MG63 (cell line): ENCODE results near the gene AARSD1. TPM values are rescaled to one million over a fixed set of nuclear protein-coding genes. Genes with fewer than 3 reads are reported as not detected.

Source experiments
- DNase-seq: peaks from one replicate; pipeline ENCODE4 v3.0.0-alpha.2; 2020
- H3K27me3 ChIP-seq: fragments of 250-450 bp; sonication (Bioruptor Pico); 2 replicates; pipeline ENCODE4 v1.5.1; 2020; ENCODE audit warnings: mild to moderate bottlenecking, moderate library complexity
- H3K36me3 ChIP-seq: fragments of 250-450 bp; sonication (Bioruptor Pico); 2 replicates; pipeline ENCODE4 v1.5.1; 2020; ENCODE audit warnings: mild to moderate bottlenecking, moderate library complexity
- H3K4me3 ChIP-seq: fragments of 250-450 bp; sonication (Bioruptor Pico); 2 replicates; pipeline ENCODE4 v1.5.1; 2020; ENCODE audit warnings: mild to moderate bottlenecking, moderate library complexity
- H3K9me3 ChIP-seq: fragments of 250-450 bp; sonication (Bioruptor Pico); 2 replicates; pipeline ENCODE4 v1.5.1; 2020; ENCODE audit warnings: mild to moderate bottlenecking, moderate library complexity
- total RNA-seq: library from RNA; depleted of rRNA; stranded (reverse); fragments of >200 nt; shearing (Covaris generic); gene quantifications from 2 replicates; pipeline ENCODE4 v1.2.3, GENCODE V29; 2014; ENCODE audit warnings: low replicate concordance; rRNA removed

AARSD1 gene
- total RNA-seq, 1 experiment from 2014 or later: 41.7 TPM

- no peak for DNase-seq
Measured at GRCh38 chr17:42913981-42914617, 50.2 kb downstream of the AARSD1 start.

GRCh38 chr17:42913522-42913921, 50.7 kb downstream of the AARSD1 start:
- no peaks in the 10 kb centered on the region for H3K36me3 ChIP-seq
- DNase-seq: no peak
- H3K9me3 ChIP-seq: no peaks in the 10 kb centered on the region
- H3K27me3 ChIP-seq: peaks cover 2% of the 10 kb centered on the region; the same call in 1 of the 2 replicates
- H3K4me3 ChIP-seq: no peak overlapping the region

More at GRCh38 chr17:42913981-42914617, 50.2 kb downstream of the AARSD1 start:
- Histone ChIP-seq H3K9me3 (no peaks in the 10 kb centered on the region), H3K4me3 (no peak overlapping the region), H3K27me3 (peaks cover 2% of the 10 kb centered on the region; the same call in 1 of the 2 replicates), H3K36me3 (no peaks in the 10 kb centered on the region)

- no peaks in the 10 kb centered on the region for H3K9me3 ChIP-seq
- no peaks in the 10 kb centered on the region for H3K36me3 ChIP-seq
- peaks cover 2% of the 10 kb centered on the region; the same call in 1 of the 2 replicates for H3K27me3 ChIP-seq
- no peak overlapping the region for H3K4me3 ChIP-seq
- DNase-seq: no peak
Measured at GRCh38 chr17:42908872-42909700, 55.2 kb downstream of the AARSD1 start.

- Histone ChIP-seq H3K9me3 (no peaks in the 10 kb centered on the region), H3K27me3 (peaks cover 2% of the 10 kb centered on the region; the same call in 1 of the 2 replicates), H3K4me3 (no peak overlapping the region), H3K36me3 (no peaks in the 10 kb centered on the region)
- DNase-seq: no peak
Measured at GRCh38 chr17:42906772-42907446, 57.3 kb downstream of the AARSD1 start.

- no peak for DNase-seq
- peaks cover 5% of the 10 kb centered on the region; the same call in 1 of the 2 replicates for H3K27me3 ChIP-seq
- no peaks in the 10 kb centered on the region for H3K9me3 ChIP-seq
Measured at GRCh38 chr17:42904110-42904469, 60.2 kb downstream of the AARSD1 start.

GRCh38 chr17:42901535-42902229, 62.6 kb downstream of the AARSD1 start:
- H3K4me3 ChIP-seq: no peak overlapping the region
- peaks cover 5% of the 10 kb centered on the region; the same call in 1 of the 2 replicates for H3K27me3 ChIP-seq
- no peaks in the 10 kb centered on the region for H3K36me3 ChIP-seq
- no peak for DNase-seq
- no peaks in the 10 kb centered on the region for H3K9me3 ChIP-seq

More at GRCh38 chr17:42904110-42904469, 60.2 kb downstream of the AARSD1 start:
- Histone ChIP-seq H3K4me3 (no peak overlapping the region), H3K36me3 (no peaks in the 10 kb centered on the region)

Other genes with a start within 250 kb of the AARSD1 start
- 8.4 and 20.0 TPM in 2 replicates for gene EZH1, start 219.4 kb downstream of the AARSD1 start, total RNA-seq
- not detected in 2 replicates for gene RAMP2, start 203.2 kb downstream of the AARSD1 start, total RNA-seq
- gene VPS25, start 191.0 kb downstream of the AARSD1 start, total RNA-seq: 68.7 and 99.1 TPM in 2 replicates
- not detected in 2 replicates for gene WNK4, start 183.8 kb downstream of the AARSD1 start, total RNA-seq
- gene COA3, start 165.8 kb downstream of the AARSD1 start, total RNA-seq: 65.1 and 90.5 TPM in 2 replicates
- gene CNTD1, start 165.6 kb downstream of the AARSD1 start, total RNA-seq: not detected in 2 replicates
- 85.0 and 209 TPM in 2 replicates for gene BECN1, start 140.2 kb downstream of the AARSD1 start, total RNA-seq
- 72.7 and 82.0 TPM in 2 replicates for gene PSME3, start 131.1 kb downstream of the AARSD1 start, total RNA-seq
- 0.36 TPM in 1 of 2 replicates, not detected in the other for gene AOC2, start 119.9 kb downstream of the AARSD1 start, total RNA-seq
- gene AOC3, start 113.3 kb downstream of the AARSD1 start, total RNA-seq: 0.10 and 0.86 TPM in 2 replicates
- gene G6PC1, start 63.7 kb downstream of the AARSD1 start, total RNA-seq: not detected in 2 replicates
- not detected in 2 replicates for gene PTGES3L, start 15.6 kb upstream of the AARSD1 start, total RNA-seq
- gene RUNDC1, start 16.1 kb upstream of the AARSD1 start, total RNA-seq: 3.8 and 5.1 TPM in 2 replicates
- gene RPL27, start 34.0 kb upstream of the AARSD1 start, total RNA-seq: 2,193 and 2,673 TPM in 2 replicates
- gene IFI35, start 42.3 kb upstream of the AARSD1 start, total RNA-seq: 10.7 and 26.8 TPM in 2 replicates
- 181 and 263 TPM in 2 replicates for gene VAT1, start 57.9 kb upstream of the AARSD1 start, total RNA-seq
- gene RND2, start 60.8 kb upstream of the AARSD1 start, total RNA-seq: not detected in 2 replicates
- 30.8 and 33.9 TPM in 2 replicates for gene BRCA1, start 160.9 kb upstream of the AARSD1 start, total RNA-seq
- 78.8 and 81.8 TPM in 2 replicates for gene NBR1, start 206.8 kb upstream of the AARSD1 start, total RNA-seq
- gene TMEM106A, start 247.4 kb upstream of the AARSD1 start, total RNA-seq: 0.10 and 0.99 TPM in 2 replicates